T-helper 1 cell treated with Interleukin-12 subunit alpha and Interleukin-12 subunit beta and Interleukin-4 antibody, amounts not matched to agents 30 ng/mL and 1 ng/mL, for 36 hours (primary cell): ENCODE data around the gene HEATR5B. TPM values are rescaled to one million over a fixed set of nuclear protein-coding genes. Genes with fewer than 3 reads are reported as not detected.
"Not testable (repeated sequence)": the region's sequence is repeated elsewhere in the genome, so short reads cannot be mapped to it uniquely, and the experiment has no call there.

ENCODE experiments used
- intact Hi-C: fragments of 100-400 bp; cut with micrococcal nuclease; formaldehyde crosslinking; loops from one replicate; pipeline ENCODE4 v1.15.1; 2024
- total RNA-seq: library from RNA; stranded (reverse); gene quantifications from 2 replicates; pipeline ENCODE4 v1.2.3, GENCODE V29; 2022

Gene HEATR5B
- total RNA-seq, 1 donor from 2014 or later = 22.8 TPM

DNA sequence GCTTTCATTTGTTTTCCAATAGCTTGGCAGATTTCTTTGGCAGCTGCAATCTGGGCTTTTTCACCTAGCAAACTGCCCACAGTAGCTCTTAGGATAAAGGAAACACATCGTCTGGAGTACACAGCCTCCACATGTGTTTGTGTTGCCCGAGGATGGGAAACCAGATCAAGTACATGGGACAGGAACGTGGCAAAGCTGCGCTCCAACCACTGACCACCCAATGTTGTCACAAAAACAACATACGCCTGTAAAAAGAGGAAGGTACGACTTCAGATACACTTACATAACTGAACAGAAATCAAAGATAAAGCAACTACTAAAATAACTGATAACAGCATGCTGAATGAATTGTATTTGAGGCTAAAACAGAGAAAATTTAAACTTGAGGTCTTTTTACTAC is 15.5 kb downstream of the HEATR5B start:
- intact Hi-C loops = no loop called here

GRCh38 chr2:37061776-37062175 is 22.4 kb downstream of the HEATR5B start:
- intact Hi-C loops = no loop called here

GRCh38 chr2:37061013-37061711 is 23.0 kb downstream of the HEATR5B start:
- intact Hi-C loops = no loop called here

DNA sequence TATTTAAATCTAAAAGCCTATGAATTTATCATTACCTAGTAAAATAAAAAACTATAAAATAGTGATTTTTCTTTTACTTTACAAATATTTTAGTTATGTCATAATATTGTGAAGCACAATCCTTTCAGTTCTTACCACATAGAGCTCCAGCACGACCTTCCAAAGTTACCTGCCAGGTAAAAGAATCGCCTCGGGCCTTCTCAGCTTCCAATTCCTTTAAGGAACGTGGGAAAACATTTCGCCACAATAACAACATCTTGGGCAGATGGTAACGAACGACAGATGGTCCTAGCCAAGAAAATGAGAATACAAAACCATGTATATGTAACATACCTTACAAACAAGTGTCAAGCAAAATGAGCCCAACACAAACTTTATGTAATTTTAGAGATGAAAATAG is 23.7 kb downstream of the HEATR5B start:
- intact Hi-C loops = no loop called here

DNA sequence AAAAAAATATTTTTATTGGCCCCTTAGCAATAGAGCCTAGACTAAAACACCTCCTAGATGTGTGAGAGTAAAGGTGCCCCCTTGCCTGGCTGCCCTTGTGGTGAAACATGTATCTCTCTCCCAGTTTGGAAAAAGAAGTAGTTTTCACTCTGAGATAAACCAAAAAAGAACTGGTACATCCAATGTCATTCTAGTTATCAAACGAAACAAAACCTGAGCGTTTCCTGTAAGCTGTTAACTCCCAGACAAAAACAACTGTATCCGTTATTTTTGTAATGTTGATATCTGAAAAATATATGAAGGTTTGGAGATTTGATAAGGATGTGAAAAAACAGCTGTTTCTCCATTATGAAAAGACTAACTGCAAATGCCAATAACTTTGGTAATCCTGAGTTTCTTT is 24.3 kb downstream of the HEATR5B start:
- intact Hi-C loops = no loop called here

GRCh38 chr2:37052600-37053332 is 31.4 kb downstream of the HEATR5B start:
- intact Hi-C loops = no loop called here

GRCh38 chr2:37039580-37039979 is 44.6 kb downstream of the HEATR5B start:
- intact Hi-C loops = loop anchor here (10.0 kb wide), 1 partner anchor 1925 kb away; no protein-coding TSS in a partner anchor

DNA sequence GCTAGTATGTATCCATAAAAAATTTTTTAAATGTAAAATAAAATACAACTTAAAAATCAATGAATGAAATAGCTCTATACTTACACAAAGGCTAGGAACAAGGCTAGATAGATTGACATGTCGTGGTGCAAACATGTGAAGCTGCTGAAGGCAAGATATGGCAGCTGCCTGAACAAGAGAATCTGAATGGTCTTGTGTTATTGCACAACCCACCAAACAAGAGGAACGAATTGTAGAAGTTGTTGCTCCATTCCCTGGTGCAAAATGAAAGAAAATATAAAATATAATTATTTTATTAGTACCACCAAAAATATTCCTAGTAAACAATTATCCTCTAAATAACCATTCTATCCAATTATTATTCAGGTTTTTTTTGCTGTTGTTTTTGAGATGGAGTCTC is 46.4 kb downstream of the HEATR5B start:
- intact Hi-C loops = loop anchor here (10.0 kb wide), 1 partner anchor 1923 kb away; no protein-coding TSS in a partner anchor

- intact Hi-C loops = loop anchor here (10.0 kb wide), 1 partner anchor 1915 kb away; no protein-coding TSS in a partner anchor
These were observed 54.4 kb downstream of the HEATR5B start for GRCh38 chr2:37029758-37030157.

DNA sequence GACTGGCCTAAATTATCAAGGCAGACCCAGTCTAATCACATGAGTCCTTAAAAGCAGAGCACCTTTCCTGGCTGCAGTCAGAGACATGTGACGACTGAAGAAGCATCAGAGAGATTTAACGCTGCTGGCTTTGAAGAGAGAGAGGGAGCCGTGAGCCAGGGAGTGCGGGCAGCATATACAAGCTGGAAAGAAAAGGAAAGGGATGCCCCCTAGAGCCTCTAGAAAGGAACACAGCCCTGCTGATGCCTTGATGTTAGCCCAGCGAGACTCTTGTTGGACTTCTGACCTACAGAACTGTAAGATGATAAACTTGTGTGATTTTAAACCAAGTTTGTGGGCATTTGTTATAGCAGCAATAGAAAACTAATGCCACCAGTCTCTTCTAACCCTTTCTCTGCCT is 58.1 kb downstream of the HEATR5B start:
- intact Hi-C loops = no loop called here

- intact Hi-C loops = no loop called here
These were observed 63.0 kb downstream of the HEATR5B start for GRCh38 chr2:37020887-37021796.

- intact Hi-C loops = no loop called here
These were observed 63.8 kb downstream of the HEATR5B start for GRCh38 chr2:37020212-37020886.

- intact Hi-C loops = no loop called here
These were observed 70.9 kb downstream of the HEATR5B start for GRCh38 chr2:37013315-37013641.

GRCh38 chr2:37011130-37011529 is 73.0 kb downstream of the HEATR5B start:
- intact Hi-C loops = no loop called here

- intact Hi-C loops = loop anchor here (1.0 kb wide), 3 partner anchors 39 to 225 kb away; partner anchors contain the start of genes GPATCH11, HEATR5B and STRN
These were observed 78.9 kb downstream of the HEATR5B start for GRCh38 chr2:37005118-37005868.

DNA sequence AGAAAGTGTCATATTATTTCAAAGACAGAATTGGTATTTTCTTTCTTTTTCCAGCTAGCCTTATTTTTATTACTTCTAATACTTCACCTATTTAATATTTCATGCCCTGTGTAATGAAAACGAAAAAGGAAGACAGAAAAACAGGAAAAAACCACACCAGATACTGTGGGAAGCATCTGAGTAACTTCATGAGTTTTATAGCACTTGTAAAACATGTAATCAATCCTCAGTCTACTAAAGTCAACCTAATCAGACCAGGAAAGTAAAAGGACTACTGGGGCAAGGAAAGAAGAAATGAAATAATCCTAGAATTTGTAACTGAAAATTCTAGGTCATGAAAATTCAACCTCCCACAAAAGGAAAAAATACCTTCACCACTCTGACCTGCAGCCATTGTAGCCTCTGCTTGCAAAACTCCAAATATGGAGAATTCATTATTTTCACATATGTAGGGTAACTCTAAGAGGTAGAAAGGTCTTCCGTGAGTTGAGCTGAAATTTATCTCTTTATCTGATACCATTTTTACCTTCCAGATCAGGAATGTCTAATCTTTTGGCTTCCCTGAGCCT is 83.1 kb downstream of the HEATR5B start:
- intact Hi-C loops = no loop called here

DNA sequence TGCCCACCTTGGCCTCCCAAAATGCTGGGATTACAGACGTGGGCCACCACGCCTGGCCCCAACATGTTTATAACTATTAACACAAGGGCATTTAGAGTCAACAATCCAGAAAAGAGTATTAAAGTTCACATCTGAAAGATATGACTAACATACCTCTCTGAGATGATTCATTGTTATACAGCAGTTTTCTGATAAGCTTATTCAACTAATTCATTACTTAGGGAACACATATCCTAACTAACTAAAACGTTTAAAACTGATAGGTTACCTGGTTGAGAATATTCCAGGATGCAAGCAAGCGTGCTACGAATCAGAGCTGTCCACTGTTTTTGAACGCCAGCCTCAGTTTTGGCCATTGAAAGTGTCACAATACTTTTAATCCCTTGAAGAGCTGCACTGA is 83.9 kb downstream of the HEATR5B start:
- intact Hi-C loops = no loop called here

- intact Hi-C loops = not testable (repeated sequence)
These were observed 84.8 kb downstream of the HEATR5B start for GRCh38 chr2:36999416-36999815.

- intact Hi-C loops = no loop called here
These were observed 90.1 kb downstream of the HEATR5B start for GRCh38 chr2:36993841-36994620.
